GM12891 (cell line): ENCODE measurements around the gene PSG6.
"Not testable (repeated sequence)": the region's sequence is repeated elsewhere in the genome, so short reads cannot be mapped to it uniquely, and the experiment has no call there.

Experiments used
- POLR2A ChIP-seq: IDR thresholded peaks from 2 replicates; pipeline ENCODE4 v1.6.1; 2011; ENCODE audit warnings: low read depth, low read length, control low read depth
- POLR2AphosphoS5 ChIP-seq: IDR thresholded peaks from 2 replicates; pipeline ENCODE4 v1.6.1; 2011; ENCODE audit warnings: low read depth, low read length, control low read depth
- POU2F2 ChIP-seq: IDR thresholded peaks from 2 replicates; pipeline ENCODE4 v1.6.1; 2011; ENCODE audit warnings: low read depth, mild to moderate bottlenecking, control low read depth, low read length, moderate library complexity
- SPI1 ChIP-seq: IDR thresholded peaks from 2 replicates; pipeline ENCODE4 v1.6.1; 2011; ENCODE audit warnings: low read depth, low read length, control low read depth
- TAF1 ChIP-seq: IDR thresholded peaks from 2 replicates; pipeline ENCODE4 v1.6.1; 2011; ENCODE audit warnings: low read depth, low read length, control low read depth

GRCh38 chr19:42876596-42876995 lies 41.1 kb downstream of the PSG6 start:
- TF ChIP-seq POLR2A, POLR2AphosphoS5, TAF1, SPI1, POU2F2: not testable (repeated sequence)
